ENCODE data around the gene RRM2. TPM values are rescaled to one million over a fixed set of nuclear protein-coding genes. Genes with fewer than 3 reads are reported as not detected.

The RRM2 gene
- total RNA-seq, 4 donors from 2014 or later: 0.40 to 3.2 (median 2.0) TPM

- Histone ChIP-seq H3K27me3 (no peaks in the 10 kb centered on the region), H3K4me1 (peaks cover 0 to 4% (median 0%) of the 10 kb centered on the region in 3 donors), H3K36me3 (no peaks in the 10 kb centered on the region), H3K27ac (no peak overlapping the region), H3K4me3 (no peak overlapping the region), H3K9me3 (no peaks in the 10 kb centered on the region)
- WGBS, 2 donors (ENCODE audit: low coverage in 1 of 2): 80 to 96% methylated on average over 2 to 7 of the region's 11 CpGs
- TF ChIP-seq CTCF (IDR thresholded peaks at IDR 0.05) (no peak), EP300 (IDR thresholded peaks at IDR 0.05) (no peak), POLR2AphosphoS5 (IDR thresholded peaks at IDR 0.05) (no peak), POLR2A (IDR thresholded peaks at IDR 0.05) (no peak)
- ATAC-seq: no peak
These were observed 42.7 kb downstream of the RRM2 start for GRCh38 chr2:10165282-10165681.

- Histone ChIP-seq H3K36me3 (no peaks in the 10 kb centered on the region), H3K27me3 (no peaks in the 10 kb centered on the region), H3K27ac (no peak overlapping the region), H3K4me3 (no peak overlapping the region), H3K9me3 (no peaks in the 10 kb centered on the region), H3K4me1 (peaks cover 0 to 4% (median 0%) of the 10 kb centered on the region in 3 donors)
- ATAC-seq: no peak
- TF ChIP-seq CTCF (IDR thresholded peaks at IDR 0.05): no peak
- no peak for TF ChIP-seq POLR2AphosphoS5 (IDR thresholded peaks at IDR 0.05)
- no peak for TF ChIP-seq EP300 (IDR thresholded peaks at IDR 0.05)
- TF ChIP-seq POLR2A (IDR thresholded peaks at IDR 0.05): no peak
- WGBS, 2 donors (ENCODE audit: low coverage in 1 of 2): 93 to 98% methylated on average over 6 of the region's 26 CpGs
These were observed 43.5 kb downstream of the RRM2 start for GRCh38 chr2:10165861-10166675.

GRCh38 chr2:10166676-10167292, 44.2 kb downstream of the RRM2 start:
- Histone ChIP-seq H3K9me3 (no peaks in the 10 kb centered on the region), H3K27me3 (no peaks in the 10 kb centered on the region), H3K27ac (no peak overlapping the region), H3K4me3 (no peak overlapping the region), H3K36me3 (no peaks in the 10 kb centered on the region), H3K4me1 (peaks cover 0 to 4% (median 0%) of the 10 kb centered on the region in 3 donors)
- ATAC-seq: no peak
- TF ChIP-seq POLR2AphosphoS5 (IDR thresholded peaks at IDR 0.05) (no peak), CTCF (IDR thresholded peaks at IDR 0.05) (no peak), POLR2A (IDR thresholded peaks at IDR 0.05) (no peak), EP300 (IDR thresholded peaks at IDR 0.05) (no peak)
- WGBS, 2 donors (ENCODE audit: low coverage in 1 of 2): 87 to 88% methylated on average over 3 of the region's 18 CpGs

- Histone ChIP-seq H3K4me1 (peaks cover 0 to 4% (median 0%) of the 10 kb centered on the region in 3 donors), H3K27ac (no peak overlapping the region), H3K27me3 (no peaks in the 10 kb centered on the region), H3K36me3 (no peaks in the 10 kb centered on the region), H3K4me3 (no peak overlapping the region), H3K9me3 (no peaks in the 10 kb centered on the region)
- no peak for ATAC-seq
- no peak for TF ChIP-seq CTCF (IDR thresholded peaks at IDR 0.05)
- TF ChIP-seq POLR2A (IDR thresholded peaks at IDR 0.05): no peak
- TF ChIP-seq POLR2AphosphoS5 (IDR thresholded peaks at IDR 0.05): no peak
- TF ChIP-seq EP300 (IDR thresholded peaks at IDR 0.05): no peak
- 83 to 100% methylated on average over 1 to 5 of the region's 11 CpGs for WGBS, 2 donors (ENCODE audit: low coverage in 1 of 2)
These were observed 44.8 kb downstream of the RRM2 start for GRCh38 chr2:10167316-10167715.

Data from gastroesophageal sphincter (tissue), 4 donors.